LNCAP (cell line): ENCODE results near the gene BIK.

ENCODE experiments used
- TF ChIP-seq, protein P1 (sequence below): fragments of 450-650 bp; IDR thresholded peaks from 2 replicates; pipeline ENCODE4 v1.5.1; 2017; ENCODE audit warnings: mild to moderate bottlenecking

The BIK gene

DNA sequence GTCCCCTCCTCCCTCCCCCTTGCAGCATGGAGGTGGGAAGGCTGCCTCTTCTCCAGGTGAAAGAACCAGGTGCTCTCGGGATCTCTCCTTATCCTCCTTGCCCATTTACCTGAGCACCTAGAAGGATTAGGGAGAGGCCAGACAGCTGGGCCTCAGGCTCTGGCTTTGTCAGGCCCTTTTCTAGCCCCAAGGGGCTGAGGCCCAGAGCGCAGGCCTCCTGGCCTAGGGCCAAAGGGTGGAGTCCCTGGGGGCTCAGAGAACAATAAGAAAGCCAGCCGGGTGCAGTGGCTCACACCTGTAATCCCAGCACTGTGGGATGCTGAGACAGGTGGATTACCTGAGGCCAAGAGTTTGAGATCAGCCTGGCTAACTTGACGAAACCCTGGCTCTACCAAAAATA is 16.0 kb upstream of the BIK start:
- TF ChIP-seq, protein P1, sequence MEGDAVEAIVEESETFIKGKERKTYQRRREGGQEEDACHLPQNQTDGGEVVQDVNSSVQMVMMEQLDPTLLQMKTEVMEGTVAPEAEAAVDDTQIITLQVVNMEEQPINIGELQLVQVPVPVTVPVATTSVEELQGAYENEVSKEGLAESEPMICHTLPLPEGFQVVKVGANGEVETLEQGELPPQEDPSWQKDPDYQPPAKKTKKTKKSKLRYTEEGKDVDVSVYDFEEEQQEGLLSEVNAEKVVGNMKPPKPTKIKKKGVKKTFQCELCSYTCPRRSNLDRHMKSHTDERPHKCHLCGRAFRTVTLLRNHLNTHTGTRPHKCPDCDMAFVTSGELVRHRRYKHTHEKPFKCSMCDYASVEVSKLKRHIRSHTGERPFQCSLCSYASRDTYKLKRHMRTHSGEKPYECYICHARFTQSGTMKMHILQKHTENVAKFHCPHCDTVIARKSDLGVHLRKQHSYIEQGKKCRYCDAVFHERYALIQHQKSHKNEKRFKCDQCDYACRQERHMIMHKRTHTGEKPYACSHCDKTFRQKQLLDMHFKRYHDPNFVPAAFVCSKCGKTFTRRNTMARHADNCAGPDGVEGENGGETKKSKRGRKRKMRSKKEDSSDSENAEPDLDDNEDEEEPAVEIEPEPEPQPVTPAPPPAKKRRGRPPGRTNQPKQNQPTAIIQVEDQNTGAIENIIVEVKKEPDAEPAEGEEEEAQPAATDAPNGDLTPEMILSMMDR: no peak

GRCh38 chr22:43096420-43096819 is 14.1 kb upstream of the BIK start:
- TF ChIP-seq, protein P1: no peak

- TF ChIP-seq, protein P1: no peak
These were observed 12.2 kb upstream of the BIK start for GRCh38 chr22:43098356-43098755.

DNA sequence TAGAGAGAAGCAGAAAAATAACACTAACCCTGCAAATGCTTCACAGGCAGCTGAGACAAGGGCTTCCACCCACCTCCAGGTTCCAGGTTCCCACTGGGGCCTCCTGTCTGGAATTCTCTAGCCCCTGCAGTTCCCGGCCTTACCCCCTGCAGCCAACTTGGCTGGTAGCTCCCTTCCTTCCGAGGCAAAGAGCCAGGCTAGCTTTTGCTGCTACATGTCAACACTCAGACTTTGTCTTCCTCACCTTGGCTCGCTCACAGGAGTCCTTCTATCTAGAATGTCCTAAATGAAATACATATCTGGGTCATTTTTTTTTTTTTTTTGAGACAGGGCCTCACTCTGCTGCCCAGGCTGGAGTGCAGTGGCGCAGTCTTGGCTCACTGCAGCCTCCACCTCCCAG is 11.5 kb upstream of the BIK start:
- TF ChIP-seq, protein P1: no peak

GRCh38 chr22:43100225-43100624 is 10.3 kb upstream of the BIK start:
- TF ChIP-seq, protein P1: no peak

DNA sequence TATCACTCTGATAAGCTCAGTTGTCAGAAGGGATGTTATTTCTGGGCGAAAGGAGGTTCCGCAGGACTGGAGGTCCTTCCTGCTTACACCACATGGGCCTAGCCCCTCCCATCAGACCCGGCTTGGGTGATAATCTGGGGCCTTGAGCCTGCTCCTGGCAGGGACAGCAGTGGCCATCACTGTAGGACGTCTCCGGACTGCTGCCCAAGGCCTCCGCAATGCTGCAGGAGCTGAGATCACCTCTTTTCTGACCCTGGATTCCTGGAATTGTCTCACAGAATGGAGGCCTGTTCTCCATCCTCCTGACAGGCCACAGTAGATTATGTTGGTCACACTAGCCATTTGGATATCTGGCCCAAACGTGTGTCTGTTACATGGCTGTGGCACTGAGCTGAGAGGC is 9.2 kb upstream of the BIK start:
- TF ChIP-seq, protein P1: no peak

- TF ChIP-seq, protein P1: no peak
These were observed 4.2 kb upstream of the BIK start for GRCh38 chr22:43106302-43106701.

GRCh38 chr22:43109511-43109910 is 1.0 kb upstream of the BIK start:
- TF ChIP-seq, protein P1: no peak
